Measurements from ENCODE around the gene CASP5.
"Not testable (repeated sequence)": the region's sequence is repeated elsewhere in the genome, so short reads cannot be mapped to it uniquely, and the experiment has no call there.

The CASP5 gene

GRCh38 chr11:105023003-105023402 lies at the start of gene CASP5:
Gene CASP5 (minus strand): TSS chr11:105023168. CDS start chr11:105023136, 32 bp downstream.
- H3K4me3 ChIP-seq (ENCODE audit: low read length): no peak within 1 kb of the TSS
- no peak for DNase-seq (ENCODE audit: low read depth)
- TF ChIP-seq CTCF (IDR thresholded peaks at IDR 0.05; ENCODE audit: insufficient read depth, low read depth, low read length, missing control alignments): no peak

- not testable (repeated sequence) for DNase-seq (ENCODE audit: low read depth); H3K4me3 ChIP-seq (ENCODE audit: low read length)
Measured at GRCh38 chr11:105072080-105072479, 49.1 kb upstream of the CASP5 start.

GRCh38 chr11:105071089-105071732 lies 48.2 kb upstream of the CASP5 start:
- DNase-seq (ENCODE audit: low read depth): peak; percentile 58
- no peak for TF ChIP-seq CTCF (IDR thresholded peaks at IDR 0.05; ENCODE audit: insufficient read depth, low read depth, low read length, missing control alignments)
- H3K4me3 ChIP-seq (ENCODE audit: low read length): peak overlapping the region; percentile 25

- DNase-seq (ENCODE audit: low read depth): peak; percentile 33
- H3K4me3 ChIP-seq (ENCODE audit: low read length): no peak overlapping the region
- no peak for TF ChIP-seq CTCF (IDR thresholded peaks at IDR 0.05; ENCODE audit: insufficient read depth, low read depth, low read length, missing control alignments)
Measured at GRCh38 chr11:105070306-105070705, 47.3 kb upstream of the CASP5 start.

GRCh38 chr11:105069749-105070148 lies 46.8 kb upstream of the CASP5 start:
- DNase-seq (ENCODE audit: low read depth); H3K4me3 ChIP-seq (ENCODE audit: low read length): not testable (repeated sequence)

GRCh38 chr11:105063245-105063941 lies 40.4 kb upstream of the CASP5 start:
- DNase-seq (ENCODE audit: low read depth); H3K4me3 ChIP-seq (ENCODE audit: low read length): not testable (repeated sequence)

GRCh38 chr11:105057432-105057831 lies 34.5 kb upstream of the CASP5 start:
- H3K4me3 ChIP-seq (ENCODE audit: low read length): no peak overlapping the region
- no peak for TF ChIP-seq CTCF (IDR thresholded peaks at IDR 0.05; ENCODE audit: insufficient read depth, low read depth, low read length, missing control alignments)
- peak; percentile 7 for DNase-seq (ENCODE audit: low read depth)

GRCh38 chr11:105056446-105056845 lies 33.5 kb upstream of the CASP5 start:
- TF ChIP-seq CTCF (IDR thresholded peaks at IDR 0.05; ENCODE audit: insufficient read depth, low read depth, low read length, missing control alignments): no peak
- no peak overlapping the region for H3K4me3 ChIP-seq (ENCODE audit: low read length)
- DNase-seq (ENCODE audit: low read depth): no peak
